Liver (tissue), 9 donors: ENCODE measurements around the gene YBX2. TPM values are rescaled to one million over a fixed set of nuclear protein-coding genes. Genes with fewer than 3 reads are reported as not detected.

Experiments used
- DNase-seq: peaks from one replicate; pipeline ENCODE4 v3.0.0-alpha.2; 2017; ENCODE audit warnings: low spot score
- H3K27ac ChIP-seq, 2 donors: one replicate each; pipeline ENCODE4 v1.7.0; 2013; ENCODE audit warnings: inconsistent platforms in 2 of 2, low read length in 2 of 2, control low read depth in 1 of 2, low read depth in 1 of 2, mild to moderate bottlenecking in 1 of 2
- H3K27me3 ChIP-seq, 4 donors: one replicate each; pipeline versions ENCODE4 v1.6.1 to v1.7.0; 2013; ENCODE audit warnings: low read length in 3 of 4, inconsistent platforms in 1 of 4, mild to moderate bottlenecking in 1 of 4, moderate library complexity in 1 of 4; ENCODE audit not compliant: control insufficient read depth in 4 of 4, insufficient read depth in 4 of 4
- H3K36me3 ChIP-seq, 4 donors: one replicate each; pipeline versions ENCODE4 v1.6.1 to v1.7.0; 2013; ENCODE audit warnings: low read length in 3 of 4, mild to moderate bottlenecking in 3 of 4, low read depth in 1 of 4, moderate library complexity in 1 of 4; ENCODE audit not compliant: control insufficient read depth in 4 of 4, insufficient read depth in 3 of 4
- H3K4me1 ChIP-seq, 4 donors: one replicate each; pipeline versions ENCODE4 v1.6.1 to v1.7.0; 2013; ENCODE audit warnings: low read length in 3 of 4, mild to moderate bottlenecking in 3 of 4, moderate library complexity in 1 of 4; ENCODE audit not compliant: control insufficient read depth in 4 of 4, insufficient read depth in 4 of 4
- H3K4me3 ChIP-seq, 3 donors: one replicate each; pipeline versions ENCODE4 v1.6.1 to v1.7.0; 2013; ENCODE audit warnings: low read length in 3 of 3, control low read depth in 1 of 3, low read depth in 1 of 3, mild to moderate bottlenecking in 1 of 3
- H3K9ac ChIP-seq, 2 donors: one replicate each; pipeline ENCODE4 v1.7.0; 2013; ENCODE audit warnings: low read length in 2 of 2, mild to moderate bottlenecking in 2 of 2, moderate library complexity in 2 of 2, control low read depth in 1 of 2, low read depth in 1 of 2
- H3K9me3 ChIP-seq, 4 donors: one replicate each; pipeline versions ENCODE4 v1.6.1 to v1.7.0; 2013; ENCODE audit warnings: low read length in 3 of 4; ENCODE audit not compliant: control insufficient read depth in 4 of 4
- ATF3 ChIP-seq: IDR thresholded peaks from 2 replicates; pipeline ENCODE4 v1.6.1; 2016; ENCODE audit warnings: antibody characterized with exemption
- EGR1 ChIP-seq, 2 donors: IDR thresholded peaks; 2 replicates each; pipeline ENCODE4 v1.6.1; 2016 to 2018; ENCODE audit warnings: antibody characterized with exemption in 2 of 2, low read depth in 2 of 2
- FOXA1 ChIP-seq: IDR thresholded peaks from 2 replicates; pipeline ENCODE4 v1.6.1; 2016; ENCODE audit warnings: antibody characterized with exemption
- FOXA2 ChIP-seq: IDR thresholded peaks from 2 replicates; pipeline ENCODE4 v1.6.1; 2016; ENCODE audit warnings: antibody characterized with exemption
- GABPA ChIP-seq, 2 donors: IDR thresholded peaks in 1 of 2; conservative IDR thresholded peaks in 1 of 2; 2 replicates each; pipeline ENCODE4 v1.6.1; 2016; ENCODE audit warnings: antibody characterized with exemption in 2 of 2, mild to moderate bottlenecking in 1 of 2, moderate library complexity in 1 of 2
- HNF4A ChIP-seq, 2 donors: conservative IDR thresholded peaks; 2 replicates each; pipeline ENCODE4 v1.6.1; 2016; ENCODE audit warnings: antibody characterized with exemption in 2 of 2, mild to moderate bottlenecking in 2 of 2
- JUND ChIP-seq, 2 donors: IDR thresholded peaks; 2 replicates each; pipeline ENCODE4 v1.6.1; 2016; ENCODE audit warnings: antibody characterized with exemption in 2 of 2
- NR2F2 ChIP-seq: IDR thresholded peaks from 2 replicates; pipeline ENCODE4 v1.6.1; 2016; ENCODE audit warnings: antibody characterized with exemption
- RAD21 ChIP-seq, 2 donors: IDR thresholded peaks; 2 replicates each; pipeline ENCODE4 v1.6.1; 2016; ENCODE audit warnings: antibody characterized with exemption in 2 of 2, mild to moderate bottlenecking in 2 of 2
- RXRA ChIP-seq, 2 donors: IDR thresholded peaks; 2 replicates each; pipeline ENCODE4 v1.6.1; 2017 to 2018; ENCODE audit warnings: antibody characterized with exemption in 2 of 2, mild to moderate bottlenecking in 1 of 2
- TAF1 ChIP-seq: conservative IDR thresholded peaks from 2 replicates; pipeline ENCODE4 v1.6.1; 2016; ENCODE audit warnings: antibody characterized with exemption, mild to moderate bottlenecking
- YY1 ChIP-seq: IDR thresholded peaks from 2 replicates; pipeline ENCODE4 v1.6.1; 2016; ENCODE audit warnings: antibody characterized with exemption, mild to moderate bottlenecking
- ZBTB33 ChIP-seq: IDR thresholded peaks from 2 replicates; pipeline ENCODE4 v1.6.1; 2016; ENCODE audit warnings: antibody characterized with exemption
- WGBS: extraction: QIAGEN DNeasy Blood & Tissue Kit; methylation state at CpG from one replicate; pipeline ENCODE4 v1.1.7; 2013; 5-methylcytosine and 5-hydroxymethylcytosine counted together
- polyA plus RNA-seq, 2 donors: library from polyadenylated mRNA; stranded (reverse) in 1 of 2; unstranded in 1 of 2; fragments of 200-250 nt in 1 of 2; fragments of >200 nt in 1 of 2; fragmentation: Nextera tagmentation in 1 of 2; extraction: Ambion mirVana in 1 of 2; gene quantifications; one replicate each; pipeline versions ENCODE4 v1.2.1 to v1.2.3, GENCODE V29; 2013 to 2015
- total RNA-seq, 2 donors: library from RNA; depleted of rRNA; stranded (reverse); fragments of >200 nt; gene quantifications; one replicate each; pipeline ENCODE4 v1.2.3, GENCODE V29; 2014
- TF ChIP-seq, protein P1 (sequence below): IDR thresholded peaks from 2 replicates; pipeline ENCODE4 v1.6.1; 2016; ENCODE audit warnings: antibody characterized with exemption, mild to moderate bottlenecking
- donor health status: healthy.
- donor health status: healthy.
- donor health status: healthy.
- donor health status: healthy.
- donor health status: healthy.

The YBX2 gene
- total and polyA plus RNA-seq, 4 donors, result 0.33 to 0.75 (median 0.57) TPM

GRCh38 chr17:7314719-7315569, 20.5 kb upstream of the YBX2 start, which contains the start of gene GPS2:
TSS of gene GPS2 (minus strand) at chr17:7315360. CDS start at chr17:7315052, 308 bp downstream.
- DNase-seq, result peak; percentile 94
- Histone ChIP-seq H3K4me3 (peak within 1 kb of the TSS; percentile 66 to 88 (median 76)), H3K9ac (peak within 1 kb of the TSS; percentile 21 to 68), H3K27me3 (no peaks in the 10 kb centered on the region), H3K27ac (peak within 1 kb of the TSS; percentile 78 to 84), H3K4me1 (peaks cover 7 to 46% (median 28%) of the 10 kb centered on the region in 4 donors), H3K36me3 (peaks cover 20 to 56% (median 44%) of the 10 kb centered on the region in 4 donors), H3K9me3 (no peaks in the 10 kb centered on the region)
- WGBS, result under 1% methylated on average over 95 of the region's 95 CpGs
- TF ChIP-seq EGR1 (IDR thresholded peaks at IDR 0.05; ENCODE audit: low read depth in 2 of 2) (peak in 1 of 2 donors; percentile 42), GABPA (IDR thresholded peaks at IDR 0.05 in 1 of 2, conservative IDR thresholded peaks at IDR 0.05 in 1 of 2) (peak; percentile 87 to 96), YY1 (peak; percentile 72), ZBTB33 (no peak)
- TF ChIP-seq, protein P1, sequence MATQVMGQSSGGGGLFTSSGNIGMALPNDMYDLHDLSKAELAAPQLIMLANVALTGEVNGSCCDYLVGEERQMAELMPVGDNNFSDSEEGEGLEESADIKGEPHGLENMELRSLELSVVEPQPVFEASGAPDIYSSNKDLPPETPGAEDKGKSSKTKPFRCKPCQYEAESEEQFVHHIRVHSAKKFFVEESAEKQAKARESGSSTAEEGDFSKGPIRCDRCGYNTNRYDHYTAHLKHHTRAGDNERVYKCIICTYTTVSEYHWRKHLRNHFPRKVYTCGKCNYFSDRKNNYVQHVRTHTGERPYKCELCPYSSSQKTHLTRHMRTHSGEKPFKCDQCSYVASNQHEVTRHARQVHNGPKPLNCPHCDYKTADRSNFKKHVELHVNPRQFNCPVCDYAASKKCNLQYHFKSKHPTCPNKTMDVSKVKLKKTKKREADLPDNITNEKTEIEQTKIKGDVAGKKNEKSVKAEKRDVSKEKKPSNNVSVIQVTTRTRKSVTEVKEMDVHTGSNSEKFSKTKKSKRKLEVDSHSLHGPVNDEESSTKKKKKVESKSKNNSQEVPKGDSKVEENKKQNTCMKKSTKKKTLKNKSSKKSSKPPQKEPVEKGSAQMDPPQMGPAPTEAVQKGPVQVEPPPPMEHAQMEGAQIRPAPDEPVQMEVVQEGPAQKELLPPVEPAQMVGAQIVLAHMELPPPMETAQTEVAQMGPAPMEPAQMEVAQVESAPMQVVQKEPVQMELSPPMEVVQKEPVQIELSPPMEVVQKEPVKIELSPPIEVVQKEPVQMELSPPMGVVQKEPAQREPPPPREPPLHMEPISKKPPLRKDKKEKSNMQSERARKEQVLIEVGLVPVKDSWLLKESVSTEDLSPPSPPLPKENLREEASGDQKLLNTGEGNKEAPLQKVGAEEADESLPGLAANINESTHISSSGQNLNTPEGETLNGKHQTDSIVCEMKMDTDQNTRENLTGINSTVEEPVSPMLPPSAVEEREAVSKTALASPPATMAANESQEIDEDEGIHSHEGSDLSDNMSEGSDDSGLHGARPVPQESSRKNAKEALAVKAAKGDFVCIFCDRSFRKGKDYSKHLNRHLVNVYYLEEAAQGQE, result peak; percentile 97

- H3K4me1 ChIP-seq, result peaks cover 12 to 54% (median 37%) of the 10 kb centered on the region in 4 donors
- no peak for TF ChIP-seq RAD21 (IDR thresholded peaks at IDR 0.05)
- TF ChIP-seq, protein P1, result no peak
- TF ChIP-seq HNF4A (conservative IDR thresholded peaks at IDR 0.05), result no peak
- no peak for TF ChIP-seq ZBTB33
- TF ChIP-seq NR2F2, result no peak
- TF ChIP-seq EGR1 (IDR thresholded peaks at IDR 0.05; ENCODE audit: low read depth in 2 of 2), result no peak
- no peak for TF ChIP-seq TAF1
- TF ChIP-seq FOXA2, result no peak
- TF ChIP-seq FOXA1, result no peak
- TF ChIP-seq RXRA (IDR thresholded peaks at IDR 0.05), result no peak
- no peak for TF ChIP-seq ATF3
- TF ChIP-seq YY1, result no peak
- no peak for TF ChIP-seq JUND (IDR thresholded peaks at IDR 0.05)
- no peak for TF ChIP-seq GABPA (IDR thresholded peaks at IDR 0.05 in 1 of 2, conservative IDR thresholded peaks at IDR 0.05 in 1 of 2)
Measured at GRCh38 chr17:7313890-7314718, 19.7 kb upstream of the YBX2 start.

More at GRCh38 chr17:7313890-7314718, 19.7 kb upstream of the YBX2 start:
- peak overlapping the region; percentile 66 to 88 (median 76) for H3K4me3 ChIP-seq
- no peaks in the 10 kb centered on the region for H3K9me3 ChIP-seq
- no peak for DNase-seq
- peaks cover 24 to 61% (median 49%) of the 10 kb centered on the region in 4 donors for H3K36me3 ChIP-seq
- WGBS, result 55% methylated on average over 9 of the region's 9 CpGs
- peak overlapping the region in 1 of 2 donors; percentile 68 for H3K9ac ChIP-seq
- peak overlapping the region; percentile 78 to 84 for H3K27ac ChIP-seq
- no peaks in the 10 kb centered on the region for H3K27me3 ChIP-seq
